T-helper 1 cell treated with Interleukin-12 subunit alpha and Interleukin-12 subunit beta and Interleukin-4 antibody, amounts not matched to agents 30 ng/mL and 1 ng/mL, for 36 hours (primary cell): ENCODE measurements around the gene STARD10. TPM values are rescaled to one million over a fixed set of nuclear protein-coding genes. Genes with fewer than 3 reads are reported as not detected.

Source experiments
- intact Hi-C: fragments of 100-400 bp; cut with micrococcal nuclease; formaldehyde crosslinking; loops from one replicate; pipeline ENCODE4 v1.15.1; 2024
- total RNA-seq: library from RNA; stranded (reverse); gene quantifications from 2 replicates; pipeline ENCODE4 v1.2.3, GENCODE V29; 2022

STARD10 gene
- total RNA-seq, 1 donor from 2014 or later: 48.1 TPM

GRCh38 chr11:72826942-72827480, 33.2 kb upstream of the STARD10 start:
- intact Hi-C loops: loop anchor here (2.0 kb wide), 1 partner anchor 14 kb away; no protein-coding TSS in a partner anchor

- intact Hi-C loops: loop anchor here (2.0 kb wide), 1 partner anchor 14 kb away; no protein-coding TSS in a partner anchor
Observed at GRCh38 chr11:72826191-72826941, 32.5 kb upstream of the STARD10 start.

- intact Hi-C loops: loop anchor here (2.0 kb wide), 1 partner anchor 13 kb away; no protein-coding TSS in a partner anchor
Observed at GRCh38 chr11:72825661-72826060, 31.8 kb upstream of the STARD10 start.

GRCh38 chr11:72824811-72825505, 31.1 kb upstream of the STARD10 start:
- intact Hi-C loops: no loop called here

- intact Hi-C loops: no loop called here
Observed at GRCh38 chr11:72824020-72824419, 30.2 kb upstream of the STARD10 start.

- intact Hi-C loops: no loop called here
Observed at GRCh38 chr11:72823105-72823804, 29.4 kb upstream of the STARD10 start.

GRCh38 chr11:72821920-72822799, 28.3 kb upstream of the STARD10 start:
- intact Hi-C loops: loop anchor here (1.0 kb wide), 1 partner anchor 9 kb away; no protein-coding TSS in a partner anchor

- intact Hi-C loops: no loop called here
Observed at GRCh38 chr11:72821221-72821919, 27.5 kb upstream of the STARD10 start.

GRCh38 chr11:72820439-72821139, 26.7 kb upstream of the STARD10 start:
- intact Hi-C loops: no loop called here

- intact Hi-C loops: loop anchor here (5.0 kb wide), 1 partner anchor 778 kb away; the partner anchor contains the start of gene FAM168A
Observed at GRCh38 chr11:72818971-72819370, 25.1 kb upstream of the STARD10 start.

GRCh38 chr11:72817966-72818365, 24.1 kb upstream of the STARD10 start:
- intact Hi-C loops: loop anchor here (5.0 kb wide), 1 partner anchor 779 kb away; the partner anchor contains the start of gene FAM168A

- intact Hi-C loops: loop anchor here (5.0 kb wide), 1 partner anchor 781 kb away; the partner anchor contains the start of gene FAM168A
Observed at GRCh38 chr11:72816404-72816990, 22.6 kb upstream of the STARD10 start.

GRCh38 chr11:72815110-72815618, 21.3 kb upstream of the STARD10 start:
- intact Hi-C loops: loop anchor here (1.0 to 5.0 kb wide), 4 partner anchors 63 to 782 kb away; partner anchors contain the start of genes ARAP1, FAM168A, LRRC51 and NUMA1

- intact Hi-C loops: loop anchor here (1.0 to 5.0 kb wide), 8 partner anchors 62 to 963 kb away; partner anchors contain the start of genes ARAP1, FAM168A, LRRC51 and NUMA1
Observed at GRCh38 chr11:72814286-72815109, 20.7 kb upstream of the STARD10 start, which contains the start of gene ATG16L2. Gene ATG16L2, plus strand, starts transcription at chr11:72814411. Its CDS starts 35 bp downstream, at chr11:72814446.

GRCh38 chr11:72813740-72814285, 20.0 kb upstream of the STARD10 start:
- intact Hi-C loops: loop anchor here (1.0 to 5.0 kb wide), 13 partner anchors 8 to 963 kb away; partner anchors contain the start of genes FCHSD2, LRRC51, NUMA1 and RAB6A

GRCh38 chr11:72812967-72813739, 19.3 kb upstream of the STARD10 start:
- intact Hi-C loops: loop anchor here (1.0 to 5.0 kb wide), 9 partner anchors 9 to 964 kb away; partner anchors contain the start of gene FCHSD2
